ENCODE data around the gene BAZ2A.

- TF ChIP-seq GATA2 (IDR thresholded peaks at IDR 0.05; ENCODE audit: low read depth, low read length), result no peak
- TF ChIP-seq GATA3 (IDR thresholded peaks at IDR 0.05; ENCODE audit: low read depth, low read length), result no peak
Observed at GRCh38 chr12:56616244-56616643, 13.9 kb downstream of the BAZ2A start.

All from SH-SY5Y (cell line).